Measurements from ENCODE around the gene ANO7. TPM values are rescaled to one million over a fixed set of nuclear protein-coding genes. Genes with fewer than 3 reads are reported as not detected.

ANO7 gene
- total and polyA plus RNA-seq, 2 donors (not counting 1 experiment from before 2014, with no cell fraction given), result 0.64 to 1.8 TPM

DNA sequence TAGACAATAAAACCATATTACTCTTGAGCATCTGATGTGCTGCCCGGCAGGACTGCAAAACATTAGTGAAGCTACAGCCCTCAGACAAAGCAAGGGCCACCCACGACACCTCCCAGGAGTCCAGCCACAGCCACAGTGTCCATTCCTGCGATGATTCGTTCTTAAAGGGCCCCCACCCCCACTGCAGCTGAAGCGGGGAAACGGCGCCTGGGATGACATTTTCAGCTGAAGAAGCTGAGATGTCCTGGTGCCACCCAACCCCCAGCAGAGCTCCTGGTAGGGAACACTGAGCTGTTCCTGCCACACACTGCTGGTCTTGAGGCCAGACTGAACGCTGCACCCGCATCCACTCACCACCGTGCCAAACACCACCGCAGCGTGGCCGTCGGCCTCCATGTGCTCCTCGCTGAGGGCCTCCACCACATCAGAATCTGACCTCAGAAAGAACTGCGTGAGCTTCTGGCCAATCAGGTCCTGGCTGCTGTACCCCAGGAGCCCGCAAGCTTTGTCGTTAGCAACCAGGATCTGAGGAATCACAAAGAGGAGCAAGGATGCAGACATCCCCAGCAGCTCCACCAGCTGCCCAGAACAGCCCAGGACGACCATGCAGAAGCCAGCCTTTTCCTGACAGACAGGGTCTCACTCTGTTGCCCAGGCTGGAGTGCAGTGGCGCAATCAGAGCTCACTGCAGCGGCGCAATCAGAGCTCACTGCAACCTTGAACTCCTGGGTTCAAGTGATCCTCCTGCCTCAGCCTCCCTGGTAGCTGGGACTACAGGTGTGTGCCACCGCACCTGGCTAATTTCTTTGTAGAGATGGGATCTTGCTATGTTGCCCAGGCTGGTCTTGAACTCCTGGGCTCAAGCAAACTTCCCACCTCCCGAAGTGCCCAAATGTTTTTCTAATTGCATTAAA lies 48.7 kb upstream of the ANO7 start:
- Histone ChIP-seq H3K4me2 (replicated peaks; ENCODE audit: low read depth, low read length, poor library complexity, severe bottlenecking) (no peak overlapping the region), H3K79me2 (ENCODE audit: control insufficient read depth, insufficient read depth, low read length) (peaks cover 35% of the 10 kb centered on the region), H3K4me3 (ENCODE audit: control extremely low read depth in 1 of 5, extremely low read depth in 1 of 5, insufficient read depth in 1 of 5, low read depth in 2 of 5, low read length in 4 of 5) (no peak overlapping the region), H3K9me3 (ENCODE audit: control extremely low read depth in 1 of 3, control insufficient read depth in 2 of 3, insufficient read depth in 1 of 3, low read length in 2 of 3) (no peaks in the 10 kb centered on the region), H2AFZ (ENCODE audit: insufficient read depth, low read depth, low read length, poor library complexity, severe bottlenecking) (no peak overlapping the region), H3K27me3 (replicated peaks in 1 of 4; ENCODE audit: control extremely low read depth in 1 of 4, control insufficient read depth in 3 of 4, insufficient read depth in 4 of 4, low read length in 3 of 4) (no peaks in the 10 kb centered on the region), H3K9ac (ENCODE audit: low read length) (no peak overlapping the region), H4K20me1 (ENCODE audit: control insufficient read depth, insufficient read depth, low read length, poor library complexity, severe bottlenecking) (no peaks in the 10 kb centered on the region), H3K4me1 (ENCODE audit: control insufficient read depth in 2 of 2, insufficient read depth in 2 of 2, low read length in 2 of 2) (no peaks in the 10 kb centered on the region), H3K27ac (ENCODE audit: low read length in 2 of 2) (no peak overlapping the region), H3K36me3 (replicated peaks in 1 of 2; ENCODE audit: control extremely low read depth in 1 of 2, control insufficient read depth in 1 of 2, extremely low read depth in 1 of 2, insufficient read depth in 2 of 2, low read length in 1 of 2) (peaks cover 0 to 35% of the 10 kb centered on the region in 2 experiments)
- TF ChIP-seq CTCF (IDR thresholded peaks at IDR 0.05) (no peak), EZH2 (IDR thresholded peaks at IDR 0.05; ENCODE audit: borderline replicate concordance, insufficient read depth, low read depth, low read length, poor library complexity, severe bottlenecking) (no peak)
- 96% methylated on average over 22 of the region's 24 CpGs for WGBS (ENCODE audit: insufficient coverage)
- H3K9me3 Mint-ChIP-seq (ENCODE audit: insufficient read depth), result no peaks in the 10 kb centered on the region
- H3K27me3 Mint-ChIP-seq, result no peaks in the 10 kb centered on the region
- H3K27ac Mint-ChIP-seq, result no peak overlapping the region
- intact Hi-C loops (cut with micrococcal nuclease), result no loop called here
- CTCF ChIA-PET, result no interaction called here
- no peak overlapping the region for H3K4me3 Mint-ChIP-seq
- no peak for DNase-seq
- ATAC-seq (ENCODE audit: low read depth), result no peak
- POLR2A ChIA-PET, result interaction anchor here (1.7 kb wide), 1 partner anchor 9 kb away, joined by 4 read pairs; no protein-coding TSS in a partner anchor
- no peaks in the 10 kb centered on the region for H3K4me1 Mint-ChIP-seq

- no peak overlapping the region for H3K27ac Mint-ChIP-seq
- H3K9me3 Mint-ChIP-seq (ENCODE audit: insufficient read depth), result no peaks in the 10 kb centered on the region
- H3K4me1 ChIP-seq (ENCODE audit: control insufficient read depth in 2 of 2, insufficient read depth in 2 of 2, low read length in 2 of 2), result no peaks in the 10 kb centered on the region
- no peak overlapping the region for H2AFZ ChIP-seq (ENCODE audit: insufficient read depth, low read depth, low read length, poor library complexity, severe bottlenecking)
- intact Hi-C loops (cut with micrococcal nuclease), result no loop called here
- H3K36me3 ChIP-seq (replicated peaks in 1 of 2; ENCODE audit: control extremely low read depth in 1 of 2, control insufficient read depth in 1 of 2, extremely low read depth in 1 of 2, insufficient read depth in 2 of 2, low read length in 1 of 2), result peaks cover 0 to 35% of the 10 kb centered on the region in 2 experiments
- H3K27ac ChIP-seq (ENCODE audit: low read length in 2 of 2), result no peak overlapping the region
- no peaks in the 10 kb centered on the region for H3K27me3 Mint-ChIP-seq
- H3K27me3 ChIP-seq (replicated peaks in 1 of 4; ENCODE audit: control extremely low read depth in 1 of 4, control insufficient read depth in 3 of 4, insufficient read depth in 4 of 4, low read length in 3 of 4), result no peaks in the 10 kb centered on the region
- no peak overlapping the region for H3K4me3 Mint-ChIP-seq
- peaks cover 35% of the 10 kb centered on the region for H3K79me2 ChIP-seq (ENCODE audit: control insufficient read depth, insufficient read depth, low read length)
- ChIA-PET POLR2A (interaction anchor here (1.7 kb wide), 1 partner anchor 10 kb away, joined by 4 read pairs; no protein-coding TSS in a partner anchor), CTCF (no interaction called here)
- H3K9ac ChIP-seq (ENCODE audit: low read length), result no peak overlapping the region
- no peak for TF ChIP-seq CTCF (IDR thresholded peaks at IDR 0.05)
- no peak for TF ChIP-seq EZH2 (IDR thresholded peaks at IDR 0.05; ENCODE audit: borderline replicate concordance, insufficient read depth, low read depth, low read length, poor library complexity, severe bottlenecking)
- no peak overlapping the region for H3K4me3 ChIP-seq (ENCODE audit: control extremely low read depth in 1 of 5, extremely low read depth in 1 of 5, insufficient read depth in 1 of 5, low read depth in 2 of 5, low read length in 4 of 5)
- DNase-seq (no peak), ATAC-seq (ENCODE audit: low read depth) (no peak)
- no peaks in the 10 kb centered on the region for H4K20me1 ChIP-seq (ENCODE audit: control insufficient read depth, insufficient read depth, low read length, poor library complexity, severe bottlenecking)
- WGBS (ENCODE audit: insufficient coverage), result 98% methylated on average over 10 of the region's 10 CpGs
- H3K4me2 ChIP-seq (replicated peaks; ENCODE audit: low read depth, low read length, poor library complexity, severe bottlenecking), result no peak overlapping the region
- no peaks in the 10 kb centered on the region for H3K4me1 Mint-ChIP-seq
- no peaks in the 10 kb centered on the region for H3K9me3 ChIP-seq (ENCODE audit: control extremely low read depth in 1 of 3, control insufficient read depth in 2 of 3, insufficient read depth in 1 of 3, low read length in 2 of 3)
Measured at GRCh38 chr2:241140445-241140840, 48.0 kb upstream of the ANO7 start.

Data from B cell (primary cell).